H9 (cell line): ENCODE measurements around the gene BACE2. TPM values are rescaled to one million over a fixed set of nuclear protein-coding genes. Genes with fewer than 3 reads are reported as not detected.

ENCODE experiments used
- DNase-seq: peaks from one replicate; pipeline ENCODE4 v3.0.0-alpha.2; 2017
- H2AFZ ChIP-seq: one replicate; pipeline ENCODE4 v1.6.1; 2013; ENCODE audit warnings: mild to moderate bottlenecking, low read length, control low read depth, moderate library complexity
- H2AK5ac ChIP-seq: 2 replicates; pipeline ENCODE4 v1.6.1; 2013; ENCODE audit warnings: low read length, control low read depth, mixed read lengths; ENCODE audit not compliant: insufficient read length
- H2BK120ac ChIP-seq: one replicate; pipeline ENCODE4 v1.6.1; 2013; ENCODE audit warnings: low read depth, mild to moderate bottlenecking, low read length, control low read depth, inconsistent platforms; ENCODE audit not compliant: poor library complexity, severe bottlenecking
- H2BK12ac ChIP-seq: 2 replicates; pipeline ENCODE4 v1.6.1; 2013; ENCODE audit warnings: low read length, control low read depth, mixed read lengths, low read depth; ENCODE audit not compliant: insufficient read length
- H2BK15ac ChIP-seq: 2 replicates; pipeline ENCODE4 v1.6.1; 2013; ENCODE audit warnings: low read depth, low read length, control low read depth
- H2BK20ac ChIP-seq: one replicate; pipeline ENCODE4 v1.6.1; 2013; ENCODE audit warnings: low read depth, mild to moderate bottlenecking, low read length, control low read depth, inconsistent platforms; ENCODE audit not compliant: poor library complexity, severe bottlenecking
- H2BK5ac ChIP-seq: 2 replicates; pipeline ENCODE4 v1.6.1; 2013; ENCODE audit warnings: low read length, control low read depth, mixed read lengths; ENCODE audit not compliant: insufficient read length
- H3K14ac ChIP-seq: 2 replicates; pipeline ENCODE4 v1.6.1; 2013; ENCODE audit warnings: low read length, control low read depth; ENCODE audit not compliant: insufficient read depth
- H3K18ac ChIP-seq: 2 replicates; pipeline ENCODE4 v1.6.1; 2013; ENCODE audit warnings: low read depth, mild to moderate bottlenecking, mixed read lengths, low read length, control low read depth; ENCODE audit not compliant: insufficient read length
- H3K23ac ChIP-seq: 2 replicates; pipeline ENCODE4 v1.6.1; 2013; ENCODE audit warnings: low read length, control low read depth, mixed read lengths, low read depth; ENCODE audit not compliant: insufficient read length
- H3K23me2 ChIP-seq: 2 replicates; pipeline ENCODE4 v1.6.1; 2013; ENCODE audit warnings: low read depth, mild to moderate bottlenecking, mixed read lengths, low read length, control low read depth; ENCODE audit not compliant: insufficient read length, poor library complexity, severe bottlenecking
- H3K27ac ChIP-seq: 2 replicates; pipeline ENCODE4 v1.5.1; 2013; ENCODE audit warnings: low read length, control low read depth, mixed read lengths, low read depth; ENCODE audit not compliant: insufficient read length
- H3K27me3 ChIP-seq: 2 replicates; pipeline ENCODE4 v1.6.1; 2013; ENCODE audit warnings: low read length, control low read depth, inconsistent platforms; ENCODE audit not compliant: insufficient read depth
- H3K4ac ChIP-seq: 2 replicates; pipeline ENCODE4 v1.6.1; 2013; ENCODE audit warnings: low read depth, mild to moderate bottlenecking, control low read depth, inconsistent platforms, low read length, moderate library complexity
- H3K4me1 ChIP-seq: 2 replicates; pipeline ENCODE4 v1.6.1; 2013; ENCODE audit warnings: low read length, control low read depth, inconsistent platforms; ENCODE audit not compliant: insufficient read depth
- H3K4me2 ChIP-seq: 2 replicates; pipeline ENCODE4 v1.6.1; 2013; ENCODE audit warnings: low read length, control low read depth, mixed read lengths; ENCODE audit not compliant: insufficient read length, insufficient read depth
- H3K56ac ChIP-seq: 2 replicates; pipeline ENCODE4 v1.6.1; 2013; ENCODE audit warnings: low read depth, mild to moderate bottlenecking, mixed read lengths, low read length, control low read depth; ENCODE audit not compliant: insufficient read length
- H3K79me1 ChIP-seq: 2 replicates; pipeline ENCODE4 v1.6.1; 2013; ENCODE audit warnings: low read depth, mild to moderate bottlenecking, moderate library complexity, low read length, control low read depth, inconsistent platforms; ENCODE audit not compliant: insufficient read depth, poor library complexity, severe bottlenecking
- H3K79me2 ChIP-seq: 2 replicates; pipeline ENCODE4 v1.6.1; 2013; ENCODE audit warnings: low read length, control low read depth, inconsistent platforms; ENCODE audit not compliant: insufficient read depth
- H3K9ac ChIP-seq: 2 replicates; pipeline ENCODE4 v1.6.1; 2013; ENCODE audit warnings: low read length, control low read depth, mixed read lengths; ENCODE audit not compliant: insufficient read length; ENCODE audit errors: extremely low read depth
- H3K9me3 ChIP-seq: one replicate; pipeline ENCODE4 v1.6.1; 2013; ENCODE audit warnings: low read depth, low read length, inconsistent platforms; ENCODE audit not compliant: control insufficient read depth
- H3T11ph ChIP-seq: one replicate; pipeline ENCODE4 v1.6.1; 2013; ENCODE audit warnings: mild to moderate bottlenecking, low read length, control low read depth, inconsistent platforms
- H4K20me1 ChIP-seq: one replicate; pipeline ENCODE4 v1.6.1; 2013; ENCODE audit not compliant: control insufficient read depth, insufficient read length, insufficient read depth
- H4K5ac ChIP-seq: 2 replicates; pipeline ENCODE4 v1.6.1; 2013; ENCODE audit warnings: low read depth, mild to moderate bottlenecking, mixed read lengths, low read length, control low read depth; ENCODE audit not compliant: insufficient read length
- H4K8ac ChIP-seq: replicated peaks from 2 replicates; pipeline ENCODE4 v1.6.1; 2013; ENCODE audit warnings: low read length, control low read depth, mixed read lengths, low read depth; ENCODE audit not compliant: insufficient read length
- H4K91ac ChIP-seq: 2 replicates; pipeline ENCODE4 v1.6.1; 2013; ENCODE audit warnings: low read depth, mild to moderate bottlenecking, moderate library complexity, mixed read lengths, low read length, control low read depth; ENCODE audit not compliant: insufficient read length
- H3K27ac Mint-ChIP-seq, 3 experiments: 2 replicates in 2 of 3; 3 replicates in 1 of 3; pipeline ENCODE4 v1.8.0; 2020 to 2021; ENCODE audit warnings: mixed read lengths in 3 of 3, mild to moderate bottlenecking in 1 of 3, moderate library complexity in 1 of 3
- H3K27me3 Mint-ChIP-seq: 2 replicates; pipeline ENCODE4 v1.8.0; 2021; ENCODE audit warnings: low read depth, mild to moderate bottlenecking, moderate library complexity, mixed read lengths
- H3K36me3 Mint-ChIP-seq, 3 experiments: 2 replicates in 2 of 3; 3 replicates in 1 of 3; pipeline ENCODE4 v1.8.0; 2020 to 2021; ENCODE audit warnings: low read depth in 3 of 3, mixed read lengths in 3 of 3; ENCODE audit not compliant: insufficient read depth in 1 of 3
- H3K4me1 Mint-ChIP-seq, 2 experiments: 2 replicates each; pipeline ENCODE4 v1.8.0; 2020; ENCODE audit warnings: mixed read lengths in 2 of 2
- H3K4me3 Mint-ChIP-seq, 2 experiments: 2 replicates in 1 of 2; 3 replicates in 1 of 2; pipeline ENCODE4 v1.8.0; 2020 to 2021; ENCODE audit warnings: mild to moderate bottlenecking in 2 of 2, mixed read lengths in 2 of 2, moderate library complexity in 1 of 2
- H3K9me3 Mint-ChIP-seq, 2 experiments: 2 replicates in 1 of 2; 3 replicates in 1 of 2; pipeline ENCODE4 v1.8.0; 2020; ENCODE audit warnings: mild to moderate bottlenecking in 2 of 2, mixed read lengths in 2 of 2, moderate library complexity in 1 of 2
- CTCF ChIP-seq: fragments of 200-600 bp; sonication (generic); conservative IDR thresholded peaks from 3 replicates; pipeline ENCODE4 v1.8.0; 2021; ENCODE audit warnings: antibody characterized with exemption, mild to moderate bottlenecking
- WGBS: extraction: QIAGEN DNeasy Blood & Tissue Kit; methylation state at CpG from one replicate; pipeline ENCODE4 v1.1.7; 2013; ENCODE audit warnings: missing lambda C conversion rate, low lambda C conversion rate, mixed read lengths; ENCODE audit not compliant: insufficient read length; ENCODE audit errors: extremely low coverage; 5-methylcytosine and 5-hydroxymethylcytosine counted together
- total RNA-seq: library from RNA; stranded (reverse); gene quantifications from 2 replicates; pipeline ENCODE4 v1.2.1, GENCODE V29; 2021

BACE2 gene
- total RNA-seq, 1 experiment from 2014 or later, result 8.0 TPM

GRCh38 chr21:41295721-41296254 lies 127.8 kb downstream of the BACE2 start:
- peaks cover 0 to 22% (median 8%) of the 10 kb centered on the region in 3 experiments; a peak in 6 of 7 replicates for H3K36me3 Mint-ChIP-seq
- peaks cover 6% of the 10 kb centered on the region for H3K27me3 Mint-ChIP-seq

More at GRCh38 chr21:41295721-41296254, 127.8 kb downstream of the BACE2 start:
- no peak overlapping the region for H3T11ph ChIP-seq
- no peak overlapping the region for H4K8ac ChIP-seq
- H3K23me2 ChIP-seq, result no peaks in the 10 kb centered on the region
- H4K5ac ChIP-seq, result no peak overlapping the region
- no peak overlapping the region for H2BK20ac ChIP-seq
- no peak for DNase-seq
- no peaks in the 10 kb centered on the region for H3K79me1 ChIP-seq
- Mint-ChIP-seq H3K4me3 (no peak overlapping the region), H3K27ac (peak overlapping the region in 1 of 3 experiments; percentile 12; a peak in 1 of 7 replicates), H3K4me1 (peaks cover 0 to 4% of the 10 kb centered on the region in 2 experiments; a peak in 1 of 4 replicates), H3K9me3 (peaks cover 26% of the 10 kb centered on the region in 2 experiments)
- no peak overlapping the region for H3K56ac ChIP-seq
- H2BK12ac ChIP-seq, result no peak overlapping the region
- H3K23ac ChIP-seq, result no peak overlapping the region
- no peaks in the 10 kb centered on the region for H3K4me1 ChIP-seq
- H3K4me2 ChIP-seq, result no peak overlapping the region
- H3K9me3 ChIP-seq, result peaks cover 13% of the 10 kb centered on the region
- no peaks in the 10 kb centered on the region for H4K20me1 ChIP-seq
- H3K18ac ChIP-seq, result no peak overlapping the region
- no peak overlapping the region for H3K14ac ChIP-seq
- H2AK5ac ChIP-seq, result no peak overlapping the region
- no peaks in the 10 kb centered on the region for H3K27me3 ChIP-seq
- no peak overlapping the region for H3K9ac ChIP-seq
- no peak overlapping the region for H2BK5ac ChIP-seq
- H3K27ac ChIP-seq, result no peak overlapping the region
- no peak overlapping the region for H2BK15ac ChIP-seq
- no peak overlapping the region for H4K91ac ChIP-seq
- H3K79me2 ChIP-seq, result no peaks in the 10 kb centered on the region
- WGBS, result no CpG with 5 or more reads among the region's 4 CpGs
- no peak overlapping the region for H3K4ac ChIP-seq
- TF ChIP-seq CTCF, result no peak
- H2AFZ ChIP-seq, result no peak overlapping the region
- no peak overlapping the region for H2BK120ac ChIP-seq
